A549 (cell line): ENCODE results near the gene BMP4. TPM values are rescaled to one million over a fixed set of nuclear protein-coding genes. Genes with fewer than 3 reads are reported as not detected.

Experiments used
- ATAC-seq, 2 experiments: fragments of 200-7000 bp in 1 of 2; fragments of >200 bp in 1 of 2; cut with Nextera tagmentation in 1 of 2; cut with Tn5 transposase in 1 of 2; 3 replicates each; pipeline versions ENCODE4 v1.8.0 to v1.9.1; 2018 to 2020; ENCODE audit warnings: mild to moderate bottlenecking in 1 of 2, moderate library complexity in 1 of 2
- CTCF ChIA-PET: fragments of 300-600 bp; sonication (Branson Sonifier 250); formaldehyde crosslinking; extraction: SDS; loops from one replicate; lab custom pipeline; 2021; ENCODE audit warnings: antibody characterized with exemption, inconsistent platforms; lab: Yijun Ruan, JAX
- POLR2A ChIA-PET: fragments of 350-600 bp; formaldehyde crosslinking; extraction: SDS; loops from one replicate; lab custom pipeline; 2021; ENCODE audit warnings: antibody characterized with exemption, inconsistent platforms; lab: Yijun Ruan, JAX
- DNase-seq, 2 experiments: peaks; one replicate each; pipeline versions ENCODE4 v3.0.0 to v3.0.0-alpha.2; 2011 to 2016; ENCODE audit warnings: low read depth in 1 of 2, low spot score in 1 of 2
- FAIRE-seq: peaks from 2 replicates; lab custom pipeline; 2011; peaks lifted over from hg19 to GRCh38; lab: Jason Lieb, UNC
- H3K27ac ChIP-seq, 2 experiments: fragments of >200 bp; sonication (Bioruptor Twin); formaldehyde crosslinking; 3 replicates each; pipeline ENCODE4 v1.5.1; 2016 to 2017
- H3K4me1 ChIP-seq: fragments of >200 bp; sonication (Bioruptor Twin); formaldehyde crosslinking; 3 replicates; pipeline ENCODE4 v1.6.1; 2016
- H3K4me2 ChIP-seq: fragments of >200 bp; sonication (Bioruptor Twin); formaldehyde crosslinking; 3 replicates; pipeline ENCODE4 v1.6.1; 2016
- H3K4me3 ChIP-seq: fragments of >200 bp; sonication (Bioruptor Twin); formaldehyde crosslinking; 3 replicates; pipeline ENCODE4 v1.5.1; 2016
- H3K9me3 ChIP-seq: fragments of >200 bp; sonication (Bioruptor Twin); formaldehyde crosslinking; 3 replicates; pipeline ENCODE4 v1.6.1; 2016
- CEBPB ChIP-seq, 2 experiments: fragments of >200 bp in 1 of 2; sonication (Bioruptor Twin) in 1 of 2; formaldehyde crosslinking in 1 of 2; IDR thresholded peaks; 2 replicates each; pipeline ENCODE4 v1.6.1; 2012 to 2016
- EHF ChIP-seq: fragments of 250-450 bp; sonication (Bioruptor Pico); IDR thresholded peaks from 2 replicates; pipeline ENCODE4 v1.5.0; 2020; ENCODE audit warnings: mild to moderate bottlenecking
- HMGXB4 ChIP-seq: fragments of 250-450 bp; sonication (Bioruptor Pico); IDR thresholded peaks from 2 replicates; pipeline ENCODE4 v1.5.0; 2021; ENCODE audit warnings: mild to moderate bottlenecking, moderate library complexity, borderline replicate concordance
- JUN ChIP-seq, 2 experiments: fragments of >200 bp; sonication (Bioruptor Twin); formaldehyde crosslinking; IDR thresholded peaks; 2 replicates in 1 of 2; 3 replicates in 1 of 2; pipeline ENCODE4 v1.6.1; 2016 to 2017
- MAFK ChIP-seq: fragments of 450-650 bp; IDR thresholded peaks from 2 replicates; pipeline ENCODE4 v1.6.1; 2014; ENCODE audit not compliant: partially characterized antibody
- MYC ChIP-seq: IDR thresholded peaks from 2 replicates; pipeline ENCODE4 v1.6.1; 2012; ENCODE audit warnings: mild to moderate bottlenecking, inconsistent platforms, low read length, improper control_type of control experiment, borderline replicate concordance
- NFE2L2 ChIP-seq: fragments of 150-350 bp; conservative IDR thresholded peaks from 2 replicates; pipeline ENCODE4 v1.6.1; 2014; ENCODE audit warnings: low read length
- RCOR1 ChIP-seq: fragments of 150-350 bp; IDR thresholded peaks from 2 replicates; pipeline ENCODE4 v1.6.1; 2014; ENCODE audit warnings: antibody characterized with exemption, low read length, low read depth
- RFX5 ChIP-seq: fragments of 450-650 bp; IDR thresholded peaks from 2 replicates; pipeline ENCODE4 v1.7.1; 2014; ENCODE audit warnings: antibody characterized with exemption, mild to moderate bottlenecking, moderate library complexity
- SREBF2 ChIP-seq: fragments of 450-650 bp; IDR thresholded peaks from 2 replicates; pipeline ENCODE4 v1.6.1; 2014; ENCODE audit warnings: mild to moderate bottlenecking, moderate library complexity
- USF2 ChIP-seq: fragments of 450-650 bp; IDR thresholded peaks from 2 replicates; pipeline ENCODE4 v1.6.1; 2014; ENCODE audit warnings: antibody characterized with exemption
- ZNF302 ChIP-seq: fragments of 250-450 bp; sonication (Bioruptor Pico); IDR thresholded peaks from 2 replicates; pipeline ENCODE4 v1.9.0; 2021; ENCODE audit warnings: inconsistent platforms, mild to moderate bottlenecking, moderate library complexity
- ZSCAN20 ChIP-seq: fragments of 250-450 bp; sonication (Bioruptor Pico); IDR thresholded peaks from 2 replicates; pipeline ENCODE4 v1.8.0; 2022; ENCODE audit warnings: mild to moderate bottlenecking, moderate library complexity
- WGBS: methylation state at CpG from one replicate; pipeline ENCODE4 v1.1.6; 2017; ENCODE audit errors: missing lambda C conversion rate; 5-methylcytosine and 5-hydroxymethylcytosine counted together
- polyA plus RNA-seq, 4 experiments: library from polyadenylated mRNA; depleted of rRNA in 3 of 4; stranded (reverse); fragments of >200 nt; fragmentation: RNase III in 1 of 4; extraction: RNeasy Plus Mini Kit Qiagen cat#74134 plus additional on column Dnase treatment in 1 of 4; gene quantifications; 2 replicates in 3 of 4; 3 replicates in 1 of 4; pipeline ENCODE4 v1.2.3, GENCODE V29; 2011 to 2017
- TF ChIP-seq, protein P1 (sequence below): fragments of >200 bp; sonication (Bioruptor Twin); formaldehyde crosslinking; IDR thresholded peaks from 3 replicates; pipeline ENCODE4 v1.5.1; 2016
- TF ChIP-seq, protein P2 (sequence below): fragments of >200 bp; sonication (Bioruptor Twin); formaldehyde crosslinking; IDR thresholded peaks from 3 replicates; pipeline ENCODE4 v1.6.1; 2016
- TF ChIP-seq, protein P3 (sequence below): IDR thresholded peaks from 2 replicates; pipeline ENCODE4 v1.6.1; 2012
- TF ChIP-seq, protein P4 (sequence below): fragments of 150-350 bp; IDR thresholded peaks from 2 replicates; pipeline ENCODE4 v1.6.1; 2014; ENCODE audit warnings: low read depth, mild to moderate bottlenecking, low read length

The BMP4 gene
- polyA plus RNA-seq, 2 of the 4 experiments (the other 2 are of a cell fraction): 4.1 to 8.9 TPM

DNA sequence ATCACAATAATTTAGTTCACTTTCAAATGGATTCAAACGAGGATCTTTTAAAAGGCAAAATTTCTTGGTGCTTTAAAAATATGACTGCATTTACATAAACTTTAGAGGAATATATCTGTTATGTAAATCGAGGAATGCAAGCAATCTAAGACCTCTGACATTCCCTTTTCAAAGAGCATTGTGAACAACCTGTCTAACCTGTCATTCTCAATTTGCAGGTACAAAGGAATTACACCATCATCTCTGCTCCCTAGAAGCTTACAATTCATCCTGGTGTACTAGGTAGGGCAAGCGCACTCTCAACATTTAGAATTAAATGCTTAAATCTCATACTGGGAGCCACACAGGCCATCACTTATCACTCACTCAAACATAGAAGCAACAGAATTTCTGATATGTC, 35.6 kb downstream of the BMP4 start (continued):
- TF ChIP-seq ZNF302 (CRISPR knock-in tag) (no peak), MAFK (no peak), MYC (no peak), SREBF2 (no peak), RFX5 (no peak)
- TF ChIP-seq, protein P1, sequence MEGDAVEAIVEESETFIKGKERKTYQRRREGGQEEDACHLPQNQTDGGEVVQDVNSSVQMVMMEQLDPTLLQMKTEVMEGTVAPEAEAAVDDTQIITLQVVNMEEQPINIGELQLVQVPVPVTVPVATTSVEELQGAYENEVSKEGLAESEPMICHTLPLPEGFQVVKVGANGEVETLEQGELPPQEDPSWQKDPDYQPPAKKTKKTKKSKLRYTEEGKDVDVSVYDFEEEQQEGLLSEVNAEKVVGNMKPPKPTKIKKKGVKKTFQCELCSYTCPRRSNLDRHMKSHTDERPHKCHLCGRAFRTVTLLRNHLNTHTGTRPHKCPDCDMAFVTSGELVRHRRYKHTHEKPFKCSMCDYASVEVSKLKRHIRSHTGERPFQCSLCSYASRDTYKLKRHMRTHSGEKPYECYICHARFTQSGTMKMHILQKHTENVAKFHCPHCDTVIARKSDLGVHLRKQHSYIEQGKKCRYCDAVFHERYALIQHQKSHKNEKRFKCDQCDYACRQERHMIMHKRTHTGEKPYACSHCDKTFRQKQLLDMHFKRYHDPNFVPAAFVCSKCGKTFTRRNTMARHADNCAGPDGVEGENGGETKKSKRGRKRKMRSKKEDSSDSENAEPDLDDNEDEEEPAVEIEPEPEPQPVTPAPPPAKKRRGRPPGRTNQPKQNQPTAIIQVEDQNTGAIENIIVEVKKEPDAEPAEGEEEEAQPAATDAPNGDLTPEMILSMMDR: no peak

GRCh38 chr14:53916239-53916638, 40.4 kb downstream of the BMP4 start:
- TF ChIP-seq JUN (IDR thresholded peaks at IDR 0.05) (no peak), NFE2L2 (no peak), USF2 (no peak)
- TF ChIP-seq, protein P2, sequence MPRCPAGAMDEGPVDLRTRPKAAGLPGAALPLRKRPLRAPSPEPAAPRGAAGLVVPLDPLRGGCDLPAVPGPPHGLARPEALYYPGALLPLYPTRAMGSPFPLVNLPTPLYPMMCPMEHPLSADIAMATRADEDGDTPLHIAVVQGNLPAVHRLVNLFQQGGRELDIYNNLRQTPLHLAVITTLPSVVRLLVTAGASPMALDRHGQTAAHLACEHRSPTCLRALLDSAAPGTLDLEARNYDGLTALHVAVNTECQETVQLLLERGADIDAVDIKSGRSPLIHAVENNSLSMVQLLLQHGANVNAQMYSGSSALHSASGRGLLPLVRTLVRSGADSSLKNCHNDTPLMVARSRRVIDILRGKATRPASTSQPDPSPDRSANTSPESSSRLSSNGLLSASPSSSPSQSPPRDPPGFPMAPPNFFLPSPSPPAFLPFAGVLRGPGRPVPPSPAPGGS: no peak
- ATAC-seq: no peak
- ChIA-PET CTCF (no interaction called here), POLR2A (no interaction called here)
- WGBS: 81% methylated on average over 1 of the region's 1 CpG
- Histone ChIP-seq H3K4me1 (no peaks in the 10 kb centered on the region), H3K4me3 (no peak overlapping the region), H3K27ac (no peak overlapping the region), H3K4me2 (no peak overlapping the region), H3K9me3 (peaks cover 3% of the 10 kb centered on the region; the same call in 1 of the 3 replicates)
- no peak for DNase-seq
- FAIRE-seq: no peak

- H3K9me3 ChIP-seq: peaks cover 3% of the 10 kb centered on the region; the same call in 1 of the 3 replicates
- no peak overlapping the region for H3K4me2 ChIP-seq
- no peak for TF ChIP-seq EHF (CRISPR knock-in tag)
- TF ChIP-seq MYC: no peak
- no peak for TF ChIP-seq RCOR1
- TF ChIP-seq, protein P3, sequence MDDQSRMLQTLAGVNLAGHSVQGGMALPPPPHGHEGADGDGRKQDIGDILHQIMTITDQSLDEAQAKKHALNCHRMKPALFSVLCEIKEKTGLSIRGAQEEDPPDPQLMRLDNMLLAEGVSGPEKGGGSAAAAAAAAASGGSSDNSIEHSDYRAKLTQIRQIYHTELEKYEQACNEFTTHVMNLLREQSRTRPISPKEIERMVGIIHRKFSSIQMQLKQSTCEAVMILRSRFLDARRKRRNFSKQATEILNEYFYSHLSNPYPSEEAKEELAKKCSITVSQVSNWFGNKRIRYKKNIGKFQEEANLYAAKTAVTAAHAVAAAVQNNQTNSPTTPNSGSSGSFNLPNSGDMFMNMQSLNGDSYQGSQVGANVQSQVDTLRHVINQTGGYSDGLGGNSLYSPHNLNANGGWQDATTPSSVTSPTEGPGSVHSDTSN: no peak
- TF ChIP-seq, protein P4, sequence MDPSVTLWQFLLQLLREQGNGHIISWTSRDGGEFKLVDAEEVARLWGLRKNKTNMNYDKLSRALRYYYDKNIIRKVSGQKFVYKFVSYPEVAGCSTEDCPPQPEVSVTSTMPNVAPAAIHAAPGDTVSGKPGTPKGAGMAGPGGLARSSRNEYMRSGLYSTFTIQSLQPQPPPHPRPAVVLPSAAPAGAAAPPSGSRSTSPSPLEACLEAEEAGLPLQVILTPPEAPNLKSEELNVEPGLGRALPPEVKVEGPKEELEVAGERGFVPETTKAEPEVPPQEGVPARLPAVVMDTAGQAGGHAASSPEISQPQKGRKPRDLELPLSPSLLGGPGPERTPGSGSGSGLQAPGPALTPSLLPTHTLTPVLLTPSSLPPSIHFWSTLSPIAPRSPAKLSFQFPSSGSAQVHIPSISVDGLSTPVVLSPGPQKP: no peak
- TF ChIP-seq ZSCAN20 (CRISPR knock-in tag): no peak
- no peak for TF ChIP-seq HMGXB4 (CRISPR knock-in tag)
- no peak for TF ChIP-seq CEBPB (IDR thresholded peaks at IDR 0.05)
- 54% methylated on average over 4 of the region's 4 CpGs for WGBS
- no peak for ATAC-seq
- ChIA-PET CTCF (no interaction called here), POLR2A (no interaction called here)
- no peak for DNase-seq
- FAIRE-seq: no peak
- no peak overlapping the region for H3K27ac ChIP-seq
- H3K4me1 ChIP-seq: no peaks in the 10 kb centered on the region
- H3K4me3 ChIP-seq: no peak overlapping the region
Measured at GRCh38 chr14:53915364-53916014, 41.1 kb downstream of the BMP4 start.
